HG03280 (cell line): Measurements from ENCODE around the gene SMARCC1.
"Not testable (repeated sequence)": the region's sequence is repeated elsewhere in the genome, so short reads cannot be mapped to it uniquely, and the experiment has no call there.

ENCODE experiments used
- ATAC-seq: cut with Tn5 transposase; IDR thresholded peaks from one replicate; pipeline ENCODE4 v1.9.1; 2021; ENCODE audit warnings: mild to moderate bottlenecking, moderate library complexity; ENCODE audit not compliant: unreplicated experiment

The SMARCC1 gene

DNA sequence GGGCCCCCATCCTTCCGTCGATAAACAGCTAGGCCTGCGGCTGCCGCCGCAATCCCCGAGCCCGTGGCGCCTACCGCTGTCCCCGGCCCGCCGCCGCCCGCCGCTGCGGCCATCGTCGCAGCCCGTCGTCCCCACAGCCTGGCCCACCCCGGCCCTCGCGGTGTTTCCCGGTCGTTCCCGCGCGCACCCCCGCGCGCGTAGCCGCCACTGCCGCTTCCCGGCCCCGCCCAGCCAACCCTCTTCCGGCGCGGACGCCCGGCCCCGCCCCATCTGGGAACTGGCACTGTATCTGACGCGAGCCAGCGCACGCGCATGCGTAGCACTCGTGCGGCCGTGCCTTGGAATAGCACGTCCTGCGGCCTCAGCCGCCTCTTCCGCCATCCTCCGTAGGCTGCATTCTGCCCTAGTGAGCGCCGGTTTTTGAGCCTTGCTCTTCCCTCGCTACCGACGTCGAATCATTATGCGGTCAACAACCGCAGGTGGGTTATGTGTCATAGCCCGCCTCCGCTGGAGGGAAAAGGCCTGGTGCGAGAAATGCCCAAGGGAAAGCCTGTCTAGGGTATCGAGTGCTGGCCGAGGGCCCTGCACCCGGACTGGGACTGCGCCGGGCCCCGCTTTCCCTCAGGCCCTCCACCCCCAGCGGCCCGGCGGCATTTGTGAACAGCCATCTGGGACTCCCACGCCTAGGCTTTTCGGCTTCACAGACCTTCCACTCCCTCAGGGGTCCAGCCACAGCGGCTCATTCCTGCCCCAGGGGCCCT is at the start of gene SMARCC1:
Gene SMARCC1 (minus strand): TSS at position 209 of the 761 bp plus-strand sequence. CDS start 96 bp downstream, at position 113.
- peak; percentile 75 for ATAC-seq

GRCh38 chr3:47829482-47829881 is 47.8 kb upstream of the SMARCC1 start:
- ATAC-seq: not testable (repeated sequence)

GRCh38 chr3:47825590-47825989 is 43.9 kb upstream of the SMARCC1 start:
- no peak for ATAC-seq

- ATAC-seq: peak; percentile 97
Measured at GRCh38 chr3:47824541-47825473, 43.1 kb upstream of the SMARCC1 start.

- ATAC-seq: no peak
Measured at GRCh38 chr3:47817609-47818008, 35.9 kb upstream of the SMARCC1 start.

- no peak for ATAC-seq
Measured at GRCh38 chr3:47813551-47814177, 32.0 kb upstream of the SMARCC1 start.

GRCh38 chr3:47804577-47804976 is 22.9 kb upstream of the SMARCC1 start:
- ATAC-seq: no peak

GRCh38 chr3:47803480-47804025 is 21.9 kb upstream of the SMARCC1 start:
- no peak for ATAC-seq

GRCh38 chr3:47802734-47803479 is 21.2 kb upstream of the SMARCC1 start, which contains the start of gene DHX30:
DHX30 (plus strand) TSS chr3:47803138; CDS start chr3:47810684, 7,546 bp downstream.
- ATAC-seq: peak; percentile 86

DNA sequence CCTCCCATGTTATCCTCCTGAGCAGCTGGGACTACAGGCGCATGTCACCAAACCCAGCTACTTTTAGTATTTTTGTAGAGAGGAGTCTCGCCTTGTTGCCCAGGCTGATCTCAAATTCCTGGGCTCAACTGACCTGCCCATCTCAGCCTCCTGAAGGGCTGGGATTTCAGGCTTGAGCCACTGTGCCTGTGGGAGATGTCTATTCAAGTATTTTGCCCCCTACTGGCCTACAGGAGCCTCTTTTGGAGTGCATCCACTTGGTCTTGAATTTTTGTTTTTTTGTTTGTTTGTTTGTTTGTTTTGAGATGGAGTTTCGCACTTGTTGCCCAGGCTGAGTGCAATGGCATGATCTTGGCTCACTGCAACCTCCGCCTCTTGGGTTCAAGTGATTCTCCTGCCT is 18.0 kb upstream of the SMARCC1 start:
- ATAC-seq: no peak

GRCh38 chr3:47794544-47794943 is 12.9 kb upstream of the SMARCC1 start:
- no peak for ATAC-seq

DNA sequence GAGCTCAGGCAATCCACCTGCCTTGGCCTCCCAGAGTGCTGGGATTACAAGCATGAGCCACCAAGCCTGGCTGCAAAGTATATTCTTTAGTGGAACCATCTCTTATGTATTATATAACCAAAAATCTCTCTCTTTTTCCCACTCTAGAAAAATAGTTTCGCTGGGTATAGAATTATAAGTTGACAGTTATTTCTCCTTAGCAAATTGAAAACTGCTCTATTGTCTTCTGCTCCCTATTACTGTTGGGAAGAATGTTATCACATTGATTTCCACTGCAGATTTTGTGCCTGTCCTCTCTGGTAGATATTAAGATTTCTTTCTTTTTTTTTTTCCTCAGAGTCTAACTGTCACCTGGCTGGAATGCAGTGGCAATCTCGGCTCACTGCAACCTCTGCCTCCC is 11.0 kb upstream of the SMARCC1 start:
- ATAC-seq: no peak

GRCh38 chr3:47791193-47791855 is 9.6 kb upstream of the SMARCC1 start:
- no peak for ATAC-seq

- ATAC-seq: no peak
Measured at GRCh38 chr3:47783673-47784072, 2.0 kb upstream of the SMARCC1 start.

DNA sequence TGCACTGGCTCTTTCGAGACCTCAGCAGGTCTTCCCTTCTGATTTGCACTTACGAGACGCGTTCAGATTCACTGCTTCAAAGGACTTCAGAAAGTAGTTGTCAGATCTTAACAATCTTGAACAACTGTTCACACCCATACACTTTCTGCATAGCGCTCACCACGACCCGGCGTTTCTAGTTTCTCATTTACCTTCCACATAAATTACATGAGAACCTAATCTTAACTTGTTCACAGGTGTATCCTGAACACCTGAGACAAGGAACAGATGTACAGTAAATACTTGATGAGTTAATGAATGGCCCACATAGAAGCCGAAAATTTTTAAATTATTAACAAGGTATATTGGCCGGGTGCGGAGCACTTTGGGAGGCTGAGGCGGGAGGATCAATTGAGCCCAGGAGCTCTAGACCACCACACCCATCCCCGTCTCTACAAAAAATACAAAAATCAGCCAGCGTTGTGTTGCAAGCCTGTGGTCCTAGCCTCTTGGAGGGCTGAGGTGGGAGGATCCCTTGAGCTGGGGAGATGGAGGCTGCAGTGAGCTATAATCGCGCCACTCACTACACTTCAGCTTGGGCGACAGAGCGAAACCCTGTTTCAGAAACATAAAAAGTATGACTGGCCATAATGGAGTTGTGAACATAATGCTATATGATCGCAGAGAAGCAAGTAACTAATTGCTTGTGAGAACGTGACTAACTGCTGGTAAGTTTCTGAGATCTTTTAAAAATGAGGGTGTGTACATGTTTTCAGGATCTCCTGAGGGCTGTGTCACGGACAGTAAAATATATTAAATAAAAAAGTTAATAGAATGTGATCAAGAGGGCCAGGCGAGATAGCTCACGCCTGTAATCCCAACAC is 984 bp upstream of the SMARCC1 start:
- ATAC-seq: no peak

DNA sequence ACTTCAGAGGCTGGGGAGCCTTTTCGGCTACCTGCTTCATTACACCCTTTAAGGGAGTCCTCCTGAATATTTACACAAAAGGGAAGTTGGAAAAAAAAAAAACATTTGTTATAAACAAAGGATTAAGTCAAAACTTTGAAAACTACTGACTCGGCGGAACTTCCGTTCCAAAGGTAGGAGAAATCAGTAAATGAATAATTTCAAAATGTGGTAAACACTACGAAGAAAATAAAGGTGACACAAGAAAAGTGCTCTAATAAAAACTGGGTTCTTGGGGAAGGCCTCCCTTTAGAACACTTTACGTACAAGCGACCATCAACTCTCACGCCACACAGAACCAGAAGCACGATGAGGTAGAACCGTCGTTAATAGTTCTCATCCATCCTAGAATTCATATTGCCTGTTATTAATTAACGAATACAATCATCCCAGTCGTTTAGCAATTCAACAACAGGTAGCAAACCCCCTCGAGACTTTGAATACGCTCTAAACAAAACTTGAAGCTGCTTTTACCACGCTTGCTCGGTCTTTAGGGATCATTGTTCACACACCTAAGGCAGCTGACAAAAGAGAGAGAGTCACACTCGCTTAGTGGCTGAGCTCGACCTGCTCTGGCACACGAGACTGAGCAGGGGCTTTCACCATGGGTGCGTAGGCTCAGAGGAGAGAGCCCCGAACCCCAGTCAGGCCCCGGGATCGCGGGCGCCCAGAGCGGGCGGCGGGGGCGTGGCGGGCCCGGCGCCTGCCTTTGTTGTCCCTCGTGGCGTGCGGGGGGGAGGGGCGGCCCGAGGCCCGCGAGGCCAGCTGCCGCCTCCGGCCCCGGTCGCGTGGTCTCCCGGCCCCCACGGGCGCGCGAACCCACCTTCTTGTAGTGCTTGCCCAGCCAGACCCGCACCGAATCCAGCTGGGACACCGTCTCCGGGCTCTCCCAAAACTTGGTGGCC is 680 bp downstream of the SMARCC1 start:
- ATAC-seq: peak; percentile 34

DNA sequence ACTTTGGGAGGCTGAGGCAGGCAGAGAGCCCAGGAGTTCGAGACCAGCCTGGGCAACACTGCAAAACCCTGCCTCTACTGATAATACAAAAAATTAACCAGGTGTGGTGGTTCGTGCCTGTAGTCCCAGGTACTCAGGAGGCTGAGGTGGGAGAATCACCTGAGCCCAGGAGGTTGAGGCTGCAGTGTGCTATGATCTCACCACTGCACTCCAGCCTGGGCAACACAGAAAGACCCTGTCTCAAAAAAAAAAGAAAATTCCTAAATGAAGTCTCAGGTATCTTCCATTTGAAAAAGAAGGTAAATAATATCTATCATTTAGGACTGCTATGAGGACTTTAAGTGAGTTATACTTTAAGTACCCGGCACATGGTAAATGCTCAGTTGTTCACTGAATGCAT is 2.9 kb downstream of the SMARCC1 start:
- ATAC-seq: no peak

DNA sequence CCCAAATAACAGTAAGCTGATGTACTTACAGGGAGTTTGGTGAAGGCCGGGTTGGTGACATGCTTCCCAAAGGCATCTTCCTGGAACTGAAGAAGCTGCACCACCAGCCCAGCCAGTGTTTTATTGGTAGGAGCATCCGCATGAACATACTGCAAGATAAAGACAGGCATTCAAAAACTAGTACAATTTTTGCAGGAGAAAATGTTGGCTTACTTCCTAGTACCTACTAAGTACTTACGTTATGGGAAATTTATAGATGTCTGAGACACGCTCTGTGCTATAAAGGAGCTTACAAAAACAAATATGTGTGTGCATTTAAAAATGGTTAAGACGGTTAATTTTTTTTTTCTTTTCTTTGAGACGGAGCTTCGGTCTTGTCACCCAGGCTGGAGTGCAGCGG is 8.9 kb downstream of the SMARCC1 start:
- no peak for ATAC-seq
